ENCODE measurements around the gene RAB11FIP2. TPM values are rescaled to one million over a fixed set of nuclear protein-coding genes. Genes with fewer than 3 reads are reported as not detected.

RAB11FIP2 gene
- total and polyA plus RNA-seq, 2 of the 4 experiments (the other 2 are of a cell fraction) = 3.6 to 16.1 TPM

DNA sequence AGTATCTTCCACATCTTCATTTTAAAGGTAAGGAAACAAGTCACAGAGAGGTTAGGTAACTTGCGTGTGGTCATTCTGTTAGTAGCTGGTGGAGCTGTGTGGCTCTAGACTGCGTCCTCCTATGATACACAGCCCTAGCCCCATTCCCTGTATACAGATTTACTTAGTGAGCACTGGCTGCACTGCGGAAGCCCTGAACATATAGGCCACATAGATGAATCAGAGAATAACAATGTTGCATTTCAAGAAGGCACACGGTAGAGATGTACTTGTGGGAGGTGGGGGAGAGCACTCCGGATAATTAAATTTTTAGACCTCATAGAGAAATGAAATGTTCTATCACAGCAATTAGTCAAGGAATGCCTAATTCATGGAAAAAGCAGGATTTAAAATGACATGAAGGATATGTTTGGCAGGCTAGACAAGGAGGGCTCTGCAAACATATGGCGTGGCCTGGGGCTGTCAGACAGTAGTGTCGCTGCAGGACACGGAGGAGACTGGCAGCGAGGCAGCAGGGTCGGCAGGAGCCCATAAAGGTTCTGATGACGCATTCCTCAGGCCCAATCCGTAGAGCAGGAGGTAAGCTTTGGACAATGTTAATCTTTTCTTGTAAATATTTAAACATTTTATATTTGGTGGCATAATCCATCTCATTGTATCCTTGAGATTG, 29.5 kb downstream of the RAB11FIP2 start:
- H2BK15ac ChIP-seq (ENCODE audit: low read depth, low read length) = no peak overlapping the region
- no peak overlapping the region for H3K4ac ChIP-seq (ENCODE audit: low read depth, low read length)
- no peak overlapping the region for H3K9ac ChIP-seq (ENCODE audit: low read depth, low read length)
- H2BK20ac ChIP-seq (ENCODE audit: low read depth, low read length) = no peak overlapping the region
- DNase-seq = no peak
- peaks cover 3% of the 10 kb centered on the region; the same call in 1 of the 2 replicates for H3K36me3 ChIP-seq (ENCODE audit: control insufficient read depth, insufficient read depth, low read length)
- 0 out of 2 replicates have a peak, but pooled peaks cover 3% of the 10 kb centered on the region for H3K9me1 ChIP-seq (ENCODE audit: insufficient read depth, low read length)
- no peak overlapping the region for H4K5ac ChIP-seq (ENCODE audit: low read depth, low read length)
- peaks cover 0 to 4% of the 10 kb centered on the region in 2 experiments; a peak in 1 of 4 replicates for H3K79me1 ChIP-seq (ENCODE audit: low read depth in 1 of 2, low read length in 2 of 2)
- no peaks in the 10 kb centered on the region for H4K20me1 ChIP-seq (ENCODE audit: insufficient read depth, low read length)
- no peak overlapping the region for H3K56ac ChIP-seq (ENCODE audit: extremely low read depth, insufficient read depth, low read length)
- H3K4me1 ChIP-seq (ENCODE audit: control insufficient read depth, insufficient read depth, low read length) = no peaks in the 10 kb centered on the region
- no peak overlapping the region for H2AK9ac ChIP-seq (replicated peaks; ENCODE audit: low read depth, low read length, poor library complexity)
- H3K27ac ChIP-seq (ENCODE audit: insufficient read depth, low read length) = no peak overlapping the region
- 100% methylated on average over 2 of the region's 12 CpGs; no CpG with 5 or more reads in 1 of the 2 experiments for WGBS, 2 experiments (ENCODE audit: extremely low coverage in 2 of 2, insufficient read length in 1 of 2)
- H2AFZ ChIP-seq (replicated peaks; ENCODE audit: low read length, poor library complexity) = no peak overlapping the region
- intact Hi-C loops (cut with micrococcal nuclease) = no loop called here
- no peak overlapping the region for H3K14ac ChIP-seq (replicated peaks; ENCODE audit: low read depth, low read length)
- dilution Hi-C loops (cut with HindIII; ENCODE audit: low sequenced_read_pairs, unreplicated experiment) = no loop called here
- no peak overlapping the region for H2BK120ac ChIP-seq (ENCODE audit: low read depth, low read length)
- no TSS peak for BruUV-seq (replicated peaks)
- H3K4me3 ChIP-seq (ENCODE audit: insufficient read depth, low read depth, low read length) = no peak overlapping the region
- no peak for ATAC-seq (ENCODE audit: low read depth)
- H4K91ac ChIP-seq (ENCODE audit: insufficient read depth, low read depth, low read length) = no peak overlapping the region
- TF ChIP-seq, protein P1, sequence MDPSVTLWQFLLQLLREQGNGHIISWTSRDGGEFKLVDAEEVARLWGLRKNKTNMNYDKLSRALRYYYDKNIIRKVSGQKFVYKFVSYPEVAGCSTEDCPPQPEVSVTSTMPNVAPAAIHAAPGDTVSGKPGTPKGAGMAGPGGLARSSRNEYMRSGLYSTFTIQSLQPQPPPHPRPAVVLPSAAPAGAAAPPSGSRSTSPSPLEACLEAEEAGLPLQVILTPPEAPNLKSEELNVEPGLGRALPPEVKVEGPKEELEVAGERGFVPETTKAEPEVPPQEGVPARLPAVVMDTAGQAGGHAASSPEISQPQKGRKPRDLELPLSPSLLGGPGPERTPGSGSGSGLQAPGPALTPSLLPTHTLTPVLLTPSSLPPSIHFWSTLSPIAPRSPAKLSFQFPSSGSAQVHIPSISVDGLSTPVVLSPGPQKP (IDR thresholded peaks at IDR 0.05; ENCODE audit: borderline replicate concordance, low read depth, low read length) = no peak
- TF ChIP-seq NFE2L2 (IDR thresholded peaks at IDR 0.05; ENCODE audit: low read depth, low read length) (no peak), CHD1 (IDR thresholded peaks at IDR 0.05; ENCODE audit: low read depth, low read length) (no peak), CEBPB (IDR thresholded peaks at IDR 0.05; ENCODE audit: low read depth, low read length) (no peak), SMC3 (IDR thresholded peaks at IDR 0.05; ENCODE audit: low read depth, low read length) (no peak), MXI1 (IDR thresholded peaks at IDR 0.05; ENCODE audit: borderline replicate concordance, low read depth, low read length) (no peak), FOS (IDR thresholded peaks at IDR 0.05; ENCODE audit: low read depth, low read length) (no peak), BHLHE40 (IDR thresholded peaks at IDR 0.05; ENCODE audit: low read depth, low read length) (no peak), POLR2A (IDR thresholded peaks at IDR 0.05; ENCODE audit: low read depth, low read length) (no peak), MAFK (IDR thresholded peaks at IDR 0.05; ENCODE audit: low read depth, low read length) (no peak), MAZ (IDR thresholded peaks at IDR 0.05; ENCODE audit: borderline replicate concordance, low read depth, low read length) (no peak)
- TF ChIP-seq, protein P2, sequence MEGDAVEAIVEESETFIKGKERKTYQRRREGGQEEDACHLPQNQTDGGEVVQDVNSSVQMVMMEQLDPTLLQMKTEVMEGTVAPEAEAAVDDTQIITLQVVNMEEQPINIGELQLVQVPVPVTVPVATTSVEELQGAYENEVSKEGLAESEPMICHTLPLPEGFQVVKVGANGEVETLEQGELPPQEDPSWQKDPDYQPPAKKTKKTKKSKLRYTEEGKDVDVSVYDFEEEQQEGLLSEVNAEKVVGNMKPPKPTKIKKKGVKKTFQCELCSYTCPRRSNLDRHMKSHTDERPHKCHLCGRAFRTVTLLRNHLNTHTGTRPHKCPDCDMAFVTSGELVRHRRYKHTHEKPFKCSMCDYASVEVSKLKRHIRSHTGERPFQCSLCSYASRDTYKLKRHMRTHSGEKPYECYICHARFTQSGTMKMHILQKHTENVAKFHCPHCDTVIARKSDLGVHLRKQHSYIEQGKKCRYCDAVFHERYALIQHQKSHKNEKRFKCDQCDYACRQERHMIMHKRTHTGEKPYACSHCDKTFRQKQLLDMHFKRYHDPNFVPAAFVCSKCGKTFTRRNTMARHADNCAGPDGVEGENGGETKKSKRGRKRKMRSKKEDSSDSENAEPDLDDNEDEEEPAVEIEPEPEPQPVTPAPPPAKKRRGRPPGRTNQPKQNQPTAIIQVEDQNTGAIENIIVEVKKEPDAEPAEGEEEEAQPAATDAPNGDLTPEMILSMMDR (conservative IDR thresholded peaks at IDR 0.05; ENCODE audit: low read depth, low read length) = no peak
- TF ChIP-seq, protein P3, sequence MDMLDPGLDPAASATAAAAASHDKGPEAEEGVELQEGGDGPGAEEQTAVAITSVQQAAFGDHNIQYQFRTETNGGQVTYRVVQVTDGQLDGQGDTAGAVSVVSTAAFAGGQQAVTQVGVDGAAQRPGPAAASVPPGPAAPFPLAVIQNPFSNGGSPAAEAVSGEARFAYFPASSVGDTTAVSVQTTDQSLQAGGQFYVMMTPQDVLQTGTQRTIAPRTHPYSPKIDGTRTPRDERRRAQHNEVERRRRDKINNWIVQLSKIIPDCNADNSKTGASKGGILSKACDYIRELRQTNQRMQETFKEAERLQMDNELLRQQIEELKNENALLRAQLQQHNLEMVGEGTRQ (IDR thresholded peaks at IDR 0.05; ENCODE audit: low read depth, low read length) = no peak
- H3K4me2 ChIP-seq (ENCODE audit: low read depth, low read length) = no peak overlapping the region
- ChIA-PET CTCF (no interaction called here), POLR2A (ENCODE audit: unreplicated experiment) (no interaction called here)
- H4K8ac ChIP-seq (ENCODE audit: low read depth in 2 of 2, low read length in 2 of 2) = no peak overlapping the region
- no peak overlapping the region for H2BK5ac ChIP-seq (ENCODE audit: low read depth, low read length, poor library complexity, severe bottlenecking)
- H3K27me3 ChIP-seq (ENCODE audit: control insufficient read depth, insufficient read depth, low read length) = no peaks in the 10 kb centered on the region
- H2AK5ac ChIP-seq (ENCODE audit: low read depth, low read length) = no peak overlapping the region
- H3K9me3 ChIP-seq (ENCODE audit: control insufficient read depth, insufficient read depth, low read length) = no peaks in the 10 kb centered on the region
- no peak overlapping the region for H3K23ac ChIP-seq (ENCODE audit: low read depth, low read length)
- in situ Hi-C loops (cut with MboI; ENCODE audit: low sequenced_read_pairs) = no loop called here
- H3K18ac ChIP-seq (ENCODE audit: low read depth, low read length) = no peak overlapping the region
